DMS53 treated with DMSO at 0.1 percent for 48 hours (cell line): Measurements from ENCODE around the gene NHP2.
A peak's percentile ranks its signal among the peaks of the same experiment; 100 is the strongest.
"Not testable (repeated sequence)": the region's sequence is repeated elsewhere in the genome, so short reads cannot be mapped to it uniquely, and the experiment has no call there.

ENCODE experiments used
- DNase-seq: peaks from one replicate; lab custom pipeline; 2025; ENCODE audit not compliant: unreplicated experiment; lab: John Stamatoyannopoulos, UW

The NHP2 gene

DNA sequence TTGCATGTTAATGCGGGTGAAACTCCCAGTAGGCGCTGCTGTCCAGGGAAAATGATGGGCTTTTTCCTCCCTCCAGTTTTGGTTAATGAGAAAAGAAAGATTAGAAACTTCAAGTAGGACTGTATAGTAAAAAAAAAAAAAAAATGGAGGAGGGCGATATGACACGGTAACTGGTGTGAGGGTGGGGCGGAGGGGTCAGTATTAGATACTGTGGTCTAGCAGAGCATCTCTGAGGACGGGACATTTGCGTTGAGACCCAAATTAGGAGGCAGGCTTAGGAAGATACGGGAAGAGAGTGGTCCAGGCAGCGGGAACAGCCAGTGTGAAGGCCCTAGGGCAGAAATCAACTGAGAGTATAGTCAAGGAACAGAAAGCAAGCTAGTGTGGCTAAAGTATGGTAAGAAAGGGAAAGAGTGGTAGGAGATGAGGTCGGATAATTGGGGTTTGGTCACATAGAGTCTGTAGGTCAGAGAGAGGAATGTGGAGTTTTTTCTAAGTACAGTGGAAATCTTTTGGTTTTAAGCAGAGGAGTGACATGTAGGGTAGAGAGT is 22.2 kb downstream of the NHP2 start:
- no peak for DNase-seq

DNA sequence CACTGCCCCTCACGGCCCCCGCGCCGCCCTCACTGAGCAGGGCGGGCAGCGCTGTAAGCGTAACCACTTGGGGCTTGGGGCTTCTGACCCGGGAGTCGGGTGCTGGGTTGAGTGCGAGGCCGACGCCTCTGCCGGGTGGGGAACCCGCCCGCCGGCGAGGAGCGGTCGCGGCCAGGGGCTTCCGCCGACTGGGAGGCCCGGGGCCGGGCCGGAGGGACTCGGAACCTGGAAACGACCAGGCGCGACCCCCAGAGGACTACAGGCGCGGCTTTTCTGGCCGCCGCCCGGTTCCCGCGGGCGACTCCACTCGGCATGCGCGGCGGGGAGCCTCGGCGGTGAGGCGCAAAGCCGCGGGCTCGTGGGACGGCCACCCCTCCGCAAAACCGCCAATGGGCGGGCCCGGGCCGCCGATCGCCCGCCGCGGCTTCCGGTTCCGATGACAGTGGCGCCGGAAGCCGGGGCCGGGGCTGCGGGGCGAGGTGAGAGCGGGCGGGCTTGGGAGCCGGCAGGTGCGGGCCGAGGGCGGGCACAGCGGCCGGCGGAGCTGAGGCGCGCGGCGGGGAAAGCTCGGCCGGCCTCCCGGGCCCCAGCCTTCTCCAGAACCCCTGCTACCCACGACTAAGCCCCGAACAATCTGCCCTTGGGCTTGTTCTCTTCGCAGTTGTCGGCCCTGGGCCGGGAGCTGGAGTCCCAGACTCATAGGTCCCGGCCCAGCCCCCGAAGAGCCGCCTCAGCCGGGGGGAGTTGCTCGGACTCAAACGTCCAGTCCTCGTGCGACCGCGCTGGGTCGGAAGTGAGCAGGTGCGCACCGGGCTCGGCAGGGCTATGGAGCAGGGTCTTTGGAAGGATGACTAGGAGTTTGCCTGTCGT is 22.9 kb downstream of the NHP2 start, which contains the start of gene RMND5B:
RMND5B (plus strand) TSS at position 439 of the 870 bp plus-strand sequence. CDS start 7,106 bp downstream, outside the sequence.
- peak; percentile 83 for DNase-seq

DNA sequence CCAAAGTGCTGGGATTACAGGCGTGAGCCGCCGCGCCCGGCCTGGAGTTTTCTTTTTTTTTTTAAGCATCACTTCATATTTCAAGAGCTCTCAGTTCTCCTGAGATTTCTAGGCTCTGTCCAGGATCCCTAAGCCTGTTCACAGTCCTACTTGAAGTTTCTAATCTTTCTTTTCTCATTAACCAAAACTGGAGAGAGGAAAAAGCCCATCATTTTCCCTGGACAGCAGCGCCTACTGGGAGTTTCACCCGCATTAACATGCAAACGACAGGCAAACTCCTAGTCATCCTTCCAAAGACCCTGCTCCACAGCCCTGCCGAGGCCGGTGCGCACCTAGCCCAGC is 23.5 kb downstream of the NHP2 start:
- peak; percentile 70 for DNase-seq

DNA sequence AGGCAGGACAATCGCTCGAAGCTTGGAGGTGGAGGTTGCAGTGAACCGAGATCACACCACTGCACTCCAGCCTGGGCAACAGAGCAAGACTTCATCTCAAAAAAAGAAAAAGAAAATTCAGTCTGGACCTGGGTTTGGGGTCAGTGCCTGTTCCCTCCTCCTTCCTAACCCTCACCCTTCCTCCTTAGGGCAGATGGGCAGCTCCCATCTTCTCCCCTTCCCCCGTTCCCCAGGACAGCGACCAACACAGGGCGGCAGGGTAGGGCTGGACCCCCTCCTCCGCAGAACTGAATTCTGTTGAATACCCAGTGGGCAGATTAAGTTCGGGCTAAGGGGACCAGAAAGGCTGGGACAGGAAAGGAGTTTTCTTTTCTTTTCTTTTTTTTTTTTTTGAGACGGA is 24.4 kb downstream of the NHP2 start:
- no peak for DNase-seq

DNA sequence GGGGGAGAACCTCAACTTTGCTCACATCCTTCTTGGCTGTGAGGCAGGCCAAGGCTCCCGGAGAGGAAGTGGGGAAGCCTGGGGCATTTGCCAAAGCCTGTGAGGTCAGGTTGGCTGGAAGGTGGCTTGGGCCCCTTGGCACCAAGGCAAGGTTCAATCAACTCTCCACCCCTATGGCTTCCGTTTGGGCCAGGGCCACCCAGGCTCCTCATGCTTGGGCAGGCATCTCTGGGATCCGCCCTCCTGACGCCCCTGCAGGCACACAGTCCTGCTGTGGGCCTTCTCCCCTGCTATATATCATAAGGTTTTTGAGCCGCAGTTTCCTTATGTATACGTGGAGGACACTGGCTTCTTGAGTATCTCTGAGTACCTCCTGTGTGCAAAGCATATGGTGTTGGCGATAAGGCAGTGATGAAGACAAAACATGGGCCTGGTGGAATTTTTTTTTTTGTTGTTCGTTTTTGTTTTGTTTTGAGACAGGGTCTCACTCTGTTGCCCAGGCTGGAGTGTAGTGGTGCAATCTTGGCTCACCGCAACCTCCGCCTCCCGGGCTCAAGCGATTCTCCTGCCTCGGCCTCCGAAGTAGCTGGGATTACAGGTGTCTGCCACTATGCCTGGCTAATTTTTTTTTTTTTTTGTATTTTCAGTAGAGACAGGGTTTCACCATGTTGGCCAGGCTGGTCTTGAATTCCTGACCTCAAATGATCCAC is 26.2 kb downstream of the NHP2 start:
- not testable (repeated sequence) for DNase-seq

DNA sequence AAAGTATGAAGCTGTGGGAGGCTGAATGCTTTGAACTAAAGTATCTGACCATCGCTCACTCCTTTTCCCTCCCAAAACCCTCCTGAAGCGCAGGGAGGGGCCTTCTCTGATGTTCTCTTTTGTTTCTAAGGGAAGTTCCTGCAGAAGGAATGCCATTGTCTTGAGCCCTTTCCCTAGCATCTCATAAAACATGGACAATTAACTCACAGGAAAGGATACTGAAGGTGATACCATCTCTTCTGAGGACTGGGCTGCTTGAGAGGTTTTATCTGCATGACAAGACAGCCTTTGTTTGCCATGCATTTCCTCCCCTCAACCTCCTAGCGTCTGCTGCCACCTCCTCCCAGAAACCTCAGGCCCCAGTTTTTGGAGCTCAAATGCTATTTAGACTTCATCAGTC is 27.1 kb downstream of the NHP2 start:
- no peak for DNase-seq

DNA sequence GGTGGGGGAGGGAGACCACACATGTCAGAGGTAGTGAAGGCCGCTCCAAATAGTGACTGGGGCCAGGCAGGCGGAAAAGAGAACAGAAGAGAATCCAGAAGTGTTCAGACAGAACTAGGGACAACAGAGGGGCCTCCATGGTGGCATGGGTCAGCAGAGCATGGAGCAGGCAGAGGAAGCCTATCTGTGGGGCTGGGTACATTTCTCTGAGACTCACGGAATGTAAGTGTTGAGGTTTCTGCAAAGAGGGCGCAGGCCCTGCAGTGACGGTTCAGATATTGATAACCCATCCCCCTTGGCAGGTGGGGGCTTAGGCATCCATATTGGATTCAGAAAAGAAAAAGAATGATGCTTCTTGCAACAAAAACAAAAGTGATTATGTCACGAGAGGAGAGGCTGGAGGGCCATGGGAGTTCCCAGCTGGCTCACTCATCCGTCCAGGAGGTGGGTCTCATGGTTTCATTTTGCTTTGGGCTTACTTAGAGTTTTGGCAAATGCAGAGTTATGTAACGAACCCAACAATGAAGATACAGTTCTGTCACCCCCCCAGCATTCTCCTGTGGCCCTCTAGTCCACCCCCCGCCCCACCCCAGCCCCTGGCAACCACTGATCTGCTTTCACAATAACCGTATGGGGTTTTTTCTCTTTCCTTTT is 28.3 kb downstream of the NHP2 start:
- no peak for DNase-seq

DNA sequence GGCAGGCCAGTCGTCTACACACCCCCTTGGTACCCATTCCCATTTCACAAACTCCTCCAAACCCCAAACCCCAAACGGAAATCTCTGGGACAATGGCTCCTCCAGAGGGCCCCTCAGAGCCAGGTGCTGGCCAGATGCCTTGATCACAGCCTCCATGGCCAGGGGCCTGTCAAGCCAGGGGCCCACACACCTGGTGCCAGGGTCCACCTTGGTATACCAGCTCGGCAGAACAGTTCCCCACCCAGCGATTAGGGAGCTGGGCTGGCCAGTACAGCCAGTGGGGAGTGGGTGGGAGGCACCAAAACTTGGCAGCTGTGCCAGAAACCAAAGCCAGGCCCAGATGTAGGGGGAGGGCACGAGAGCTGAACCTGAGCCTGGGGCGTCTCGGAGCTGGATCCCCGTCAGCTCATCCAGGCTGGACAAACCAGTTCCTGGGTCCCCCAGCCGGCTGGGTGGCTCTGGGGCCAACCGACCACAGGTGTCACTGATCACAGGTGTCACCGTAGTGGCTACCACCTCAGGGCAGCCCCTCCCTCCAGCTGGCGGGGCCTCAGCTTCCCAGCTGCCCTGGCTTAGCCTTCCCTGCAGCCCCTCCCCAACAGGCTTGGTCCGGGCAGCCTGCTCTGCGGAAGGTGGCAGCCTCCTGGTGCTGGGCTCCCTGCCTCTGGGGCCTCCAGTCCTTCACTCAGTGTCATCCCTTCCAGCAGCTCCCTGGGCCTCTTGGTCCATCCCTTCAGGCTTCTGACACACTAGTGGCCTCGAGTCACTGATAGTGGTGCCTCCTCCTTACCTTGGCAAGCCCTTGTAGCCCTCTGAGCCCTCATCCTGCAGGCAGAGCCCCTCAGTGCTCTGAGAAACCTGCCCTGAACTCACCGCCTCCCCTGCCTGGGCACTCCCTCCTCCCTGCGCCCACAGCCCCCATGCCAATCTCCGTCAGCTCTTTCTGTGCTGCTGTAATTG is 29.4 kb downstream of the NHP2 start:
- no peak for DNase-seq

DNA sequence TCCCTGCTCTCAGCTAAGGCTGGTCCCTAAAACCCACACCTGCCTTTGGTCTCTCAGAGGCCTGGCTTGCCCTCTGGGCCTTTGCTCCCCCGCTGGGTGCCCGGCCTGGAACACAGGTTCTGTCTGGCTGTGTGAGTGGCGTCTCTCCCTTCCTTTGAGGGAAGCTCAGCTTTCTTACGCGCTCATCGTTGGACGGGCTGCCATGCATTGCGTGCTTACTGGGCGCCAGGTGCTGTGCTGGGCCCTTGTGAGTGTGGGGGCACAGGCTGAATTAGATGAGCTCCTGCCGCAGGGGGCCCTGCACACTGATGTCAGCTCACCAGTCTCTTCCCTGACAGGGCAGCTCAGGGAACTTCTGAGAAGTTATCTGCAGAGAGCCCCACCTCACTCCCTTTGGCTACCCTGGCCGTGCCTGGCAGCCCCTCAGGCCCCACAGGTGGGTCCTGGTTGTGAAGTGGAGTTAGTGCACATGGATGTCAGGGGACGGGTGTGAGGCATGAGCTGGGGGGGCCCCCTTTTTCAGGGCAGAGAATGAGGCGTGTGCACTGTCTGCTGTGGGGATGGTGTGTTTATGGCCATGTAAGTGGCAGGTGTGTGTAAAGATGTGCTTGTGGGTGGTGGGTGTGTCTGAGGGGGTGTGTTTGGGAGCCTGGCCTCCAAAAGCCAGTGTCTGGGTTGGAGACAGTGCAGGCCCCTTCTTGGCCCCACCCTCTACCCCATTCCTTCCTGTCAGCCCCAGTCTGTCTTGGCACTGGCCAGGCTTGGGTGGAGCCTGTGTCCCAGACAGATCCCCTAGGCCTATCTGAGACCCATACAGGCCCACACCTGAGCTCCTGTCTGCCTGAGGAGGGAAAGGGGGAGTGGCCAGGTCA is 30.4 kb downstream of the NHP2 start:
- DNase-seq: no peak

DNA sequence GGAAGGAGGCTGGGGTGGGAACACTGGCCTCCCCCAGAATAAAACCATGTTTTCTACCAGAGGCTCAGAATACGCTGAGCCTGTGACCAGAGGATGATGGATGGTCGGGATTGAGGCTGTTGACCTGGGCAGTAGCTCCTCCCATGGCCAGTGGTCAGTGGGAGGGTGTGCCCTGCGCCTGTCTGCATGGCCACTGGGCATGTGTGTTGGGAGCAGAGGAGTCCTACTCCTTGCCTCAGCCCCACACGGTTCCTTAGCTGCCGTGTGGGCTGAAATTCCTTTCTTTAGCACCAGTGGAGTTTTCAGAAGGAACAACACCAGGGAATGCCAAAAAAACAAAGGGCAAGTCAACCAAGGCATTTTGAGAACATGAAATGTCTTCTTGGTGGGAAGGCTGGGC is 31.3 kb downstream of the NHP2 start:
- DNase-seq: no peak

DNA sequence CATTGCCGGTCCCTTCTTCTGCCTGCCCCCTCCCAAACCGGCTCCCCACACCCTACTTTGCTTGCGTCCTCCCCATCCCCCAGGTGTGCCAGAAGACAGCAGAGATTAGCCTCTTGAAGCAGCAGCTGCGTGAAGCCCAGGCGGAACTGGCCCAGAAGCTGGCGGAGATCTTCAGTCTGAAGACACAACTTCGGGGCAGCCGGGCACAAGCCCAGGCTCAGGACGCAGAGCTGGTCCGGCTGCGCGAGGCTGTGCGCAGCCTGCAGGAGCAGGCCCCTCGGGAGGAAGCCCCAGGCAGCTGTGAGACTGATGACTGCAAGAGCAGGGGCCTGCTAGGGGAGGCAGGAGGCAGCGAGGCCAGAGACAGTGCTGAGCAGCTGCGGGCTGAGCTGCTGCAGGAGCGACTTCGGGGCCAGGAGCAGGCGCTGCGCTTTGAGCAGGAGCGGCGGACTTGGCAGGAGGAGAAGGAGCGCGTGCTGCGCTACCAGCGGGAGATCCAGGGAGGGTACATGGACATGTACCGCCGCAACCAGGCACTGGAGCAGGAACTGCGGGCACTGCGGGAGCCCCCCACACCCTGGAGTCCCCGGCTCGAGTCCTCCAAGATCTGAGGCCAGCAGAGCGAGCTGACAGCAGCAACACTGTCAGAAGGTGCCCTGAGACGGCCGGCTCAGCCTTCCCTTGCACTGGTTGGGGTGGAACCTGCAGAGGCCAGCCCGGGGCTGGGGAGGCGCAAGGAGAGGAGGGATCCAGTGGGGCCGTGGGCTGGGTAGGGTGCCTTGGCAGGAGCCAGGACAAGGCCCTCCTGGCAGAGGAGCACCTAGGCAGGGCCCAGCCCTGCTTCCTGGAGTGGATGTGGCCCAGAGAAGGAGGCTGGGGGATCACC is 32.1 kb downstream of the NHP2 start:
- peak; percentile 55 for DNase-seq

DNA sequence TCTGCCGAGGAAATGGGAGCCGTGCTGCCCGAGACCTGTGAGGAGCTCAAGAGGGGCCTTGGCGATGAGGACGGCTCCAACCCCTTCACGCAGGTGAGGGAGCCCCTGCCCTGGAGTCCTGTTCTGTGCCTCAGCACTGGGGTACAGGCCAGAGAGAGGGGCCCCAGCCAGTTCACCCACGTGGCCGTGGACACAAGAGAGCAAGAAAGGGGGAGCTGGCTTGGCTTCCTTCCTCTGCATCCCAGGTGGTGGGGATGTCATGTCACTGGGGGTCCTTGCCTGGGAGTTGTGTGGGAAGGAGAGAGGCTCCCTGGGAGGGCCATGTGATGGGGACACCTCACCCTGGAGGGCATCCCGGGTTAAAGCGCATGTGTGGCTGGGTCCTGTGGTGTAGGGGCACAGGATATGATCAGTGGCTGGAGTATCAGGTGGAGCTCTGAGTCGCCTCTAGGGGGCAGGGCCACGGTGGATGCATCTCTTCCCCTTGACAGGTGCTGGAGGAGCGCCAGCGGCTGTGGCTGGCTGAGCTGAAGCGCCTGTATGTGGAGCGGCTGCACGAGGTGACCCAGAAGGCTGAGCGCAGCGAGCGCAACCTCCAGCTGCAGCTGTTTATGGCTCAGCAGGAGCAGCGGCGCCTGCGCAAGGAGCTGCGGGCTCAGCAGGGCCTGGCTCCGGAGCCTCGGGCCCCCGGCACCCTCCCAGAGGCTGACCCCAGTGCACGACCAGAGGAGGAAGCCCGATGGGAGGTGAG is 32.9 kb downstream of the NHP2 start:
- peak; percentile 98 for DNase-seq

DNA sequence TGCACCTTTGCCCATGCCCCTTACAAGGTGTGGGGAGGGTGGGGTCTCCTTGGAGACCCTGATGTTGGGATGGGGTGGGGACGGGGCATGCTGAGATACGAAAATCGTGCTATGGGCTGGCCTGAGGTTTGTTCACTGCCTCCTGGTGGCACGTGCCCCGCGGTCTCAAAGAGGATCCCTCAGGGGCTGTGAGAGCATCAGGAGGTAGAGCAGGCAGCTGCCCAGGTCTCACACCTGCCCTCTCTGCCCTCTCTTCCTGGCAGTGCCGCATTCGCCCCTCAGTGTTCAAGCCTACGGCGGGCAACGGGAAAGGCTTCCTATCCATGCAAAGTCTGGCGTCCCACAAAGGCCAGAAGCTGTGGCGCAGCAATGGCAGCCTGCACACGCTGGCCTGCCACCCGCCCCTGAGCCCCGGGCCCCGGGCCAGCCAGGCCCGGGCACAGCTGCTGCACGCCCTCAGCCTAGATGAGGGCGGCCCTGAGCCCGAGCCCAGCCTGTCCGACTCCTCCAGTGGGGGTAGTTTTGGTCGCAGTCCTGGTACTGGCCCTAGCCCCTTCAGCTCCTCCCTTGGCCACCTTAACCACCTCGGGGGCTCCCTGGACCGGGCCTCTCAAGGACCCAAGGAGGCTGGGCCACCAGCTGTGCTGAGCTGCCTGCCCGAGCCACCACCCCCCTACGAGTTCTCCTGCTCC is 33.6 kb downstream of the NHP2 start:
- DNase-seq: no peak

DNA sequence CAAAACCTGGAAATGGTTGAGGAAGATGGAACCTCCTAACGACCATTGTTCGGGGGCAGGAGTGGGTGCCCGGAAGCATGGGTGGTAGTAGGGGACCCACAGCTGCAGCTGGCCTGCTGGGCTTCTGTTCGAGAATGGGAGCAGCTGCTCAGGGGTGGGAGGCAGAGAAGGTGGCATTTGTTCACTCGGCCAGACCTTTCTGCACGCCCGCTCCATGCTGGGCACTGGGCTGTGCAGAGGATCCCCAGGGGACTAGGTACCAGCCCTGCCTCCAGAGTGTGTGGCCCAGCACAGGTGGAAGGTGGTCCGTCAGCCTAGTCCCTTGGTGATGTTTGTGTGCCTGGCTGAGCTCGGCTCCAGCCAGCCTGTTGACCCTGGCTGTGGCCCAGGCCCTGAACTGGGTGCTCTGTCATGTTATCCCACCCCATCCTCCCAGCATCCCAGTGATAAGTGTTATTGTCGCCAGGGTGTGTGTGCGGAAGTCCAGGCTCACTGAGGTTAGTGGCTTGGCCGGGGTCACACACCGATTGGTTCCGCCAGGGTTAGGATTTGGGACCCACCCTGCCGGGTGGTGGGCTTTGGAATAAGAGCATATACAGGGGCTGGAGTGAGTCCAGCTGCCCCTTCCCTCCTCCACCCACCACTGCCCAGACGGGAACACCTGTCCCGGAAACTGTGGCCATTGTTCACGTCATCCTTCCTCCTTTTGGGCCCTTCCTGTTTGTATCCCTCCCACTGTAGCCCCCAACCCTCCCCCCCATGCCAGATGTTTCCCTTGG is 35.6 kb downstream of the NHP2 start:
- no peak for DNase-seq

DNA sequence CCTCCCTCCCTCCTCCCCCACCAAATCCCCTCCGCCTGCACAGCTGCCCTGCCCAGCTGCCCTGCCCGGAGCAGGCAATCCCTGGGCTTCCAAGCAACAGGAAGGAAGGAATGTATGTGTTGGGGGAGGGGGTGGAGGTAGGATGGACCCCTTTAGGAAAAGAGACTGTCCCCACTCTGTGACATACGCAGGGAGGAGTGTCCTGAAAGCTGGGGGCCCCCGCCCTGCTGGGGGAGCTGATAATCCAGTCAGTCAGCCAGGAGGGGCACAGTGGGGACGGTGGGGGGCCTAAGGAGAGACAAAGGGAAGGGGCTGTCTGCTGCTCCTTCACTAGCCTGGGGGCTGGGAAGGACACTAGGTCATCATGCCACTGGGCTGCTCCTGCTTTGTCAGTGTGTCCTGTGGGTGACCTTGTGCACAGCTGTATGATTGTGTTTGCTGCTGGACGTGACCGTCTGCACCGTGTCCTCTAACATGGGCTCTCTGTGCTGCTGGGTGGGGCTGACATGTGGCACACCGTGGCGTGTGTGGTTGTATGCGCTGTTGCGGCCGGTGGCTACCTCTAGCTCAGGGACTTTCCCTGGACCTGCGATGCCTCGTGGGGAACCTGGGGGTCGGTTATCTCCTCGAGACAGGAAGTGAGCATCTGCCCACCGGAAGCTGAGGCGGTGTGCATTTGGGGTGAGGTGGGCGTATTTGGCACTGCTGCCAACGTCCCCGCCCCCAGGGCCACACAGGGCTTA is 37.4 kb downstream of the NHP2 start:
- DNase-seq: no peak

DNA sequence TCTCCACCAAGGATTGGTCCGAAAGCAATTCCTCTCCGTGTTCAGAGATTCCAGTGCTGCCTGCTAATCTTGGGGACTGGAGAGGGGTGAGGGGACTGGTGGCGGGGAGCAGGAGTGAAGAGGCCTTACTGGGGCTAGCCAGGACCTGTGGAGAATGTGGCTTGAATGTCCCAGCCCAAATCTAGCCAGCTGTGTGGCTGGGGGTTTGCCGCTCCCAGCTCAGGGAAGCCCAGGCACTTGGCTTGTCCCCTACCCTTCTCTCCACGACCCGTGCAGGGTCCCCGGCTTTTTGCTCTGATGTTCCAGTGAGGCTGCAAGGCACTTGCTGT is 37.9 kb downstream of the NHP2 start:
- no peak for DNase-seq
